ENCODE results near the gene RBM5. TPM values are rescaled to one million over a fixed set of nuclear protein-coding genes. Genes with fewer than 3 reads are reported as not detected.
"Not testable (repeated sequence)": the region's sequence is repeated elsewhere in the genome, so short reads cannot be mapped to it uniquely, and the experiment has no call there.

The RBM5 gene
- 85.3 TPM for total RNA-seq
- long read RNA-seq, transcript RBM5-214 (5 exons, 2,716 nt), result minor isoform, 7 of 68 reads
- long read RNA-seq, transcript RBM5-201 (25 exons, 3,188 nt), result major isoform, 27 of 68 reads
- long read RNA-seq, partial matches to known transcripts, result 21 of 68 reads
- long read RNA-seq, other reads (novel, unspliced or antisense), result 13 of 68 reads

GRCh38 chr3:50088725-50089608 lies at the start of gene RBM5:
Gene RBM5, plus strand, starts transcription at chr3:50088919. Its CDS starts 1,516 bp downstream, at chr3:50090435.
- intact Hi-C loops (cut with DNase I), result loop anchor here (10.0 kb wide), 1 partner anchor 144 kb away; the partner anchor contains the start of gene RBM6
- peak; percentile 98 for DNase-seq (ENCODE audit: low spot score)

DNA sequence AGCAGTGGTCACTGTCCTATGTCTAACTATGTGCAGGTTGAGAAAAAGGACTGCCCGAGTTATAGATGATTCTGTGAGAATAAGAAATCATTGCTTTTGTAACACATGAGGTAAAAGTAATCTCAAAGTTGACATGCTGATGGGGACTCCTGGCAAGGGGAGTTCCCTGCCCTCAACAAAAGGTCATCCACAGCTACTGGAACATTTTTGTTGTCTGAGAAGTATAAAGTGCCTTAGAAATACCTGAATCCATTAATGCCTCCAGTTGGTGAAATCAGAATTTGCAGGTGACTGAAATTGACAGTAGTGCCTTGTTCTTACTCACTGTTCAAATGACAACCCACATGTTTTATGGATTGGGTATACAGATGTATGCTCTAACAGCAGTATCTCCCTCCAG lies 43.7 kb upstream of the RBM5 start:
- intact Hi-C loops (cut with DNase I), result no loop called here
- DNase-seq (ENCODE audit: low spot score), result no peak

- no peak for DNase-seq (ENCODE audit: low spot score)
- intact Hi-C loops (cut with DNase I), result no loop called here
Observed at GRCh38 chr3:50047426-50047825, 41.3 kb upstream of the RBM5 start.

- intact Hi-C loops (cut with DNase I), result no loop called here
- DNase-seq (ENCODE audit: low spot score), result no peak
Observed at GRCh38 chr3:50050361-50050760, 38.4 kb upstream of the RBM5 start.

GRCh38 chr3:50057756-50058155 lies 31.0 kb upstream of the RBM5 start:
- intact Hi-C loops (cut with DNase I), result no loop called here
- DNase-seq (ENCODE audit: low spot score), result no peak

- no peak for DNase-seq (ENCODE audit: low spot score)
- intact Hi-C loops (cut with DNase I), result no loop called here
Observed at GRCh38 chr3:50068134-50068533, 20.6 kb upstream of the RBM5 start.

DNA sequence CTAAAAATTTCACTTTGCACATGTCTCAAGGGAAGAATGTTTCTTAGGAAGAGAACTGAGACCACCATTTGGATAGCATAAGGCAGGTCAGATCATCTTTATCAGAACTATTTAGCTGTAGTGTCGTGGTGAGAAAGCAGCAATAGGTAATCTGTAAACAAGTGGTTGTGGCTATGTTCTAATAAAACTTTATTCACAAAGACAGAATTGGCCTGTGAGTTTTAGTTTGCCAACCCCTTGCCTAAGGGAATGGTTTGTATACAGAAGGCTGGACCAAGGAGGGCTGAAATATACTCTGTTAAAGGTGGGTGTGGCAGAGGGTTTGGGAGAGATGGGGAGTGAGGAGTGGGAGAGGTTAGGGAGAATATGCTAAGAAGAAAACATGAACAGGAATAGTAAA lies 10.6 kb upstream of the RBM5 start:
- no peak for DNase-seq (ENCODE audit: low spot score)
- intact Hi-C loops (cut with DNase I), result no loop called here

- intact Hi-C loops (cut with DNase I), result no loop called here
- DNase-seq (ENCODE audit: low spot score), result no peak
Observed at GRCh38 chr3:50078622-50079021, 10.1 kb upstream of the RBM5 start.

DNA sequence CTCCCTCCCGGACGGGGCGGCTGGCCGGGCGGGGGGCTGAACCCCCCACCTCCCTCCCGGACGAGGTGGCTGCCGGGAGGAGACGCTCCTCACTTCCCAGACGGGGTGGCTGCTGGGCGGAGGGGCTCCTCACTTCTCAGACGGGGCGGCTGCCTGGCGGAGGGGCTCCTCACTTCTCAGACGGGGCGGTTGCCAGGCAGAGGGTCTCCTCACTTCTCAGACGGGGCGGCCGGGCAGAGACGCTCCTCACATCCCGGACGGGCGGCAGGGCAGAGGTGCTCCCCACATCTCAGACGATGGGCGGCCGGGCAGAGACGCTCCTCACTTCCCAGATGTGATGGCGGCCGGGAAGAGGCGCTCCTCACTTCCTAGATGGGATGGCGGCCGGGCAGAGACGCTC lies 3.8 kb upstream of the RBM5 start:
- not testable (repeated sequence) for DNase-seq (ENCODE audit: low spot score)
- intact Hi-C loops (cut with DNase I), result loop anchor here (10.0 kb wide), 1 partner anchor 140 kb away; the partner anchor contains the start of gene RBM6

- intact Hi-C loops (cut with DNase I), result loop anchor here (10.0 kb wide), 1 partner anchor 145 kb away; the partner anchor contains the start of gene RBM6
- no peak for DNase-seq (ENCODE audit: low spot score)
Observed at GRCh38 chr3:50089609-50089945, 858 bp downstream of the RBM5 start.

DNA sequence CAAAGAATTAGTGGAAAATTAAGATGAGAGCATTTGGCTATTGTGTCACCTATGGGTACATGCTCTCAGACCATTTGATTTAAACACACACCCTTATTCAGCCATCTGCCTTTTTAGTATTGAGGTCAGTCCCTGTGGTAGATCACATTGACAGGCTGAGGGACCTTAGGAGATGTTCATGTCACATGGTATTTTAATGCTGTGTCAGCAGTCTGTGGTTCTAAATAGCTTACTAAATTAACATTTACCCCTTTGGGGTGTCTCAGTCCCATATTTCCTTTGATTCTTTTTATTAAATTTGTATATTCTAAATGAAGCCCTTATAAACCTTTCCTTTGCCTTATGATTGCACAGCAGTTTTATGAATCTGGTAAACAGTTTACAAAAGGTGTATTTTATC lies 2.3 kb downstream of the RBM5 start:
- DNase-seq (ENCODE audit: low spot score), result no peak
- intact Hi-C loops (cut with DNase I), result no loop called here

DNA sequence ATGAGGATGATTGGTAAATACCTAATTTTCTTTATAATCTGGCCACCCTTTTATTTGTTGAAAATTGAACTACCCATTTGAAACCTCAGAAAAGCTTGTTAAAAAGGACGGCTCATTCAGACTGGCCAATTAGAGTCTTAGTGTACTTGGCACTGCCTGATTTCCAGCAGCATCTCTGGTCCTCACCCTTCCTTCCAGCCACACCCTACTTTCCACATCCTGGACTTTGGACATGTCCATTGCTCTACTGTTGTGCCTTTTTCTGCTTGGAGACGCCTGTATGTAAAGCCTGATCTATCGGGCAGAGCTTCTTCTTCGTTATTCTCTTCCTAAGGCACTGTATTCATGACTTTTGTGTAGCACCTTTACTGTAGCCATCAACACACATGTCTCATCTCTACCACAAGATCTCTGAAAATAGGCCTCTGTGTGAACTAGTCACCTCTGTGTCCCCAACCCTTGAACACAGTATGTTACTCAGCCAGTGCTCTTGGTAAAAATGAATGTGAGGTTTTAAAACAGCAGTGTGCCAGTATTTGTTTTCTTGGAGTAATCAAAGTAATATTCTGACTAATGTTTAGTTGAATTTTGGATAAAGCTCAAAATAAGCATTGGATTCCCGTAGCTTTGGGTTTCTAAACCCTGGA lies 6.8 kb downstream of the RBM5 start:
- DNase-seq (ENCODE audit: low spot score), result no peak
- intact Hi-C loops (cut with DNase I), result no loop called here

- intact Hi-C loops (cut with DNase I), result no loop called here
- DNase-seq (ENCODE audit: low spot score), result no peak
Observed at GRCh38 chr3:50100386-50100785, 11.7 kb downstream of the RBM5 start.

DNA sequence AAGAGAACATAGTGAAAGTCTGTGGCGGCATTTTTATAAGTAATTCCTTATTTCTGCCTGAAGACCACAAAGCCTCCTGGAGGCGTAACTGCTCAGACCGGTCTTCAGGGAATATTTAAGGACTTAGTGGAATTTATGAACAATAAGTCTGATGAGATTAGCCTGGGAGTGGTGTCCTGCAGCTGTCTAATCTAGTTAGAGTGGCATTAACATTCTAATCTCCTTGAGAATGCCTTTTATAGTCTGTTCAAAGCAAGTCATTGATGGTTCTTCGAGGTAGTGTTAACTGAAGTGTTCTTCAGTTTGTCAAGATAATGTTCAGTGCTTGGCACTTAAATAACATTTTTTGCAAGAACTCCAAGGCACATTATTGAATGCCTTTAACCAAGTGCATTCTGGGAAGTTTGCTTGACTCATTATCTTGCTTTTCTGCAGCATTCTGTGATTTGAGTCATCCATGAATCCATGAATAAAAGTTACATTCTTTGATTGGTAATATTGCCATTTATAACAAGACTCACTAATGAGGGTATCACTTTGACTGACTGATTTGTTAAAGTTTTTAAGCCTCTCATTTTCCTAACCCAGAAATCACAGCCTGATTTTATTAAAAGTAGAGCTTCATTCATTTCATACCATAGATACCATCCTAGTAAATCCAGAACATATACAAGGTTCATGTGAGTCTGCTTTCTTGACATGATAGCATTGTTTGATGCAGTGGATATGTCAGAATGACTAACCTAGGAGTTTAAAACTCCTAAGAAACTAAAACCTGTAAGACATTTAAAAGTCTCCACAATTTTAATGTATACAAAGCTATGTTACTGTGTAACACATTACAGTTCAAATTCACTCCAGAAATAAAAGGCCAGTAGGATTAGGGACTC lies 12.5 kb downstream of the RBM5 start:
- no peak for DNase-seq (ENCODE audit: low spot score)
- intact Hi-C loops (cut with DNase I), result no loop called here

DNA sequence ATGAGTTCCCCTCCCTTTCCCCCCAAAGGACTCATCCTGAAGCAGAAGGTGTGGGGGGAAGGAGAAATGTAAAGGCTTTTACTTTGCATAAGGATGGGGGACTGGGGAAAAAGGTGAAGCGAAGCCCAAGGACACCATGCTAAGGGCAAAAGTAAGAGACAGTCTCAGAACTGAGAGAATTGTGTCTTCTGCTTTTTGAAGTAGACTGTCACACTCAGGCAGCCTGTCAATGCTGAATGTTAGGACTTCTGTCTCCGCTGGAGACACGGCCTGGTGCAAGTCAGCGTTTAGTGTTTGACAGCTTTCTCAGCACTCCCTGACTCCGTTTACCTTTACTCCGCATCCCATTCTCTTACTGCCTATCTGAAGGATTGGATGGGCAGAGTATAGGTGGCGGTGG lies 13.8 kb downstream of the RBM5 start:
- no peak for DNase-seq (ENCODE audit: low spot score)
- intact Hi-C loops (cut with DNase I), result no loop called here

- intact Hi-C loops (cut with DNase I), result no loop called here
- no peak for DNase-seq (ENCODE audit: low spot score)
Observed at GRCh38 chr3:50111757-50112156, 23.0 kb downstream of the RBM5 start.

GRCh38 chr3:50112462-50112861 lies 23.7 kb downstream of the RBM5 start:
- intact Hi-C loops (cut with DNase I), result no loop called here
- DNase-seq (ENCODE audit: low spot score), result no peak

GRCh38 chr3:50117120-50117519 lies 28.4 kb downstream of the RBM5 start:
- intact Hi-C loops (cut with DNase I), result no loop called here

DNA sequence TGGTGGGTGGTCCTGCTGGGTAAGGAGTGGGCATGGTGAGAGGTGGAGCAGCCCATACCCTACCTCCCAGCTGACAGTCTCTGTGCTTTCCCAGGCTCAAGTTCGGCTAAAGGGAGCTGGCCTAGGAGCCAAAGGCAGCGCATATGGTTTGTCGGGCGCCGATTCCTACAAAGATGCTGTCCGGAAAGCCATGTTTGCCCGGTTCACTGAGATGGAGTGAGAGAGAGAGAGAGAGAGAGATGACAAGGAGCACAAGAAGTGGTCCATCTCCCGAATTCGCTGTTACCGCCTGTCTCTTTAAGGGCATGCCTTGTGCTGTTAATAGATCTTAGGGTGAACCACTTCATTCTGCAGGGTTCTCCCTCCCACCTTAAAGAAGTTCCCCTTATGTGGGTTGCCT lies 29.5 kb downstream of the RBM5 start:
- intact Hi-C loops (cut with DNase I), result no loop called here
- DNase-seq (ENCODE audit: low spot score), result no peak

More at GRCh38 chr3:50117120-50117519, 28.4 kb downstream of the RBM5 start:
- DNase-seq (ENCODE audit: low spot score), result no peak

GRCh38 chr3:50119786-50120185 lies 31.1 kb downstream of the RBM5 start:
- intact Hi-C loops (cut with DNase I), result loop anchor here (2.0 to 5.0 kb wide), 2 partner anchors 105 to 153 kb away; no protein-coding TSS in a partner anchor

More at GRCh38 chr3:50119786-50120185, 31.1 kb downstream of the RBM5 start:
- DNase-seq (ENCODE audit: low spot score), result no peak

Measured in cardiac septum (tissue), 1 donor.